ENCODE data around the gene ACMSD.

DNA sequence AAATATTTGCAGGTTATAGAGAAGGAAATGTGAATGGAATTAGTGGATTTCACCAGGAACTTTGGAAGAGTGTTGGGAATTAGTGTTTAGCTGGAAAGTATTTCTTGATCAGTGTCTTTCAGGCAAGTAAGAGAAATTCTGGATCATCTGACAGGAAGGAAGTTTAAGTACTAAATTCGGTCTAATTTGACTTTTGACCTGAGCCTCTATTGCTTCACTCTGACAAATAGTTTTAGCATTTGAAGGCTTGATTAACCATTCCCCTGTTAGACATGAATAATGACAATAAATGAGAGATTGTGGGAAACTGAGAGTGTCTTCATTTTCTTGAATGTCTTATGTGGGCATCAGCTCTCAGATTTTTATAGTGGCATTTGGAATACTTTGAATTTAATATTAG lies 96.2 kb downstream of the ACMSD start:
- TF ChIP-seq CTCF (conservative IDR thresholded peaks at IDR 0.05; ENCODE audit: low read depth, low read length) (no peak), EZH2 (IDR thresholded peaks at IDR 0.05; ENCODE audit: low read length, unreplicated experiment) (no peak)

All from PC-3 (cell line).